ENCODE measurements around the gene TLR5.
A peak's percentile ranks its signal among the peaks of the same experiment; 100 is the strongest.

TLR5 gene

GRCh38 chr1:223109581-223110026 lies 33.4 kb downstream of the TLR5 start:
- DNase-seq = no peak

- no peak for DNase-seq
These were observed 36.2 kb downstream of the TLR5 start for GRCh38 chr1:223106856-223107255.

- no peak for DNase-seq
These were observed 37.5 kb downstream of the TLR5 start for GRCh38 chr1:223105568-223105967.

- no peak for DNase-seq
These were observed 40.1 kb downstream of the TLR5 start for GRCh38 chr1:223102797-223103533.

- DNase-seq = no peak
These were observed 45.3 kb downstream of the TLR5 start for GRCh38 chr1:223097713-223098112.

GRCh38 chr1:223095870-223096269 lies 47.2 kb downstream of the TLR5 start:
- no peak for DNase-seq

- DNase-seq = no peak
These were observed 51.2 kb downstream of the TLR5 start for GRCh38 chr1:223091896-223092295.

- no peak for DNase-seq
These were observed 53.8 kb downstream of the TLR5 start for GRCh38 chr1:223089250-223089649.

- DNase-seq = no peak
These were observed 54.3 kb downstream of the TLR5 start for GRCh38 chr1:223088713-223089240.

GRCh38 chr1:223087291-223088255 lies 55.5 kb downstream of the TLR5 start:
- DNase-seq = no peak

- DNase-seq = no peak
These were observed 58.6 kb downstream of the TLR5 start for GRCh38 chr1:223084464-223084866.

GRCh38 chr1:223083831-223084230 lies 59.2 kb downstream of the TLR5 start:
- DNase-seq = no peak

- no peak for DNase-seq
These were observed 60.1 kb downstream of the TLR5 start for GRCh38 chr1:223082914-223083313.

GRCh38 chr1:223081181-223081994 lies 61.7 kb downstream of the TLR5 start:
- DNase-seq = peak; percentile 39 to 59 (median 50)

GRCh38 chr1:223079498-223079897 lies 63.5 kb downstream of the TLR5 start:
- DNase-seq = no peak

- no peak for DNase-seq
These were observed 65.7 kb downstream of the TLR5 start for GRCh38 chr1:223077247-223077833.

- no peak for DNase-seq
These were observed 66.7 kb downstream of the TLR5 start for GRCh38 chr1:223076362-223076761.

GRCh38 chr1:223075834-223076233 lies 67.2 kb downstream of the TLR5 start:
- no peak for DNase-seq

- DNase-seq = no peak
These were observed 68.4 kb downstream of the TLR5 start for GRCh38 chr1:223074445-223075300.

GRCh38 chr1:223068900-223069665 lies 74.0 kb downstream of the TLR5 start:
- DNase-seq = no peak

- DNase-seq = no peak
These were observed 75.1 kb downstream of the TLR5 start for GRCh38 chr1:223067914-223068313.

All from activated naive CD4-positive, alpha-beta T cell (primary cell).